Measurements from ENCODE around the gene EIF5. TPM values are rescaled to one million over a fixed set of nuclear protein-coding genes. Genes with fewer than 3 reads are reported as not detected.

Gene EIF5
- total RNA-seq, 1 donor: 197 TPM

- no peaks in the 10 kb centered on the region for H3K79me2 ChIP-seq (ENCODE audit: insufficient read depth, low read length)
These were observed 38.0 kb upstream of the EIF5 start for GRCh38 chr14:103296007-103296406.

GRCh38 chr14:103296987-103297386 is 37.0 kb upstream of the EIF5 start:
- Histone ChIP-seq H3K27me3 (ENCODE audit: insufficient read depth, low read length) (peaks cover 6% of the 10 kb centered on the region), H4K20me1 (ENCODE audit: insufficient read depth, low read length) (no peaks in the 10 kb centered on the region), H3K4me2 (ENCODE audit: insufficient read depth, low read length) (no peak overlapping the region), H3K4me1 (ENCODE audit: insufficient read depth, low read length) (peaks cover 3% of the 10 kb centered on the region), H3K9me3 (ENCODE audit: low read depth, low read length) (no peaks in the 10 kb centered on the region), H3K27ac (ENCODE audit: low read depth, low read length) (no peak overlapping the region), H3K4me3 (ENCODE audit: insufficient read depth, low read length) (no peak overlapping the region), H2AFZ (ENCODE audit: low read length) (no peak overlapping the region), H3K36me3 (ENCODE audit: insufficient read depth, low read length) (no peaks in the 10 kb centered on the region), H3K79me2 (ENCODE audit: insufficient read depth, low read length) (no peaks in the 10 kb centered on the region)
- no peak for DNase-seq (ENCODE audit: insufficient read length, low spot score, missing footprints)
- peak; percentile 13 for TF ChIP-seq CTCF (IDR thresholded peaks at IDR 0.05; ENCODE audit: extremely low read depth, low read depth, low read length)

More at GRCh38 chr14:103296007-103296406, 38.0 kb upstream of the EIF5 start:
- Histone ChIP-seq H3K9me3 (ENCODE audit: low read depth, low read length) (no peaks in the 10 kb centered on the region), H4K20me1 (ENCODE audit: insufficient read depth, low read length) (no peaks in the 10 kb centered on the region), H3K4me1 (ENCODE audit: insufficient read depth, low read length) (peaks cover 3% of the 10 kb centered on the region), H3K4me2 (ENCODE audit: insufficient read depth, low read length) (no peak overlapping the region), H2AFZ (ENCODE audit: low read length) (no peak overlapping the region), H3K27me3 (ENCODE audit: insufficient read depth, low read length) (peaks cover 6% of the 10 kb centered on the region), H3K36me3 (ENCODE audit: insufficient read depth, low read length) (no peaks in the 10 kb centered on the region), H3K4me3 (ENCODE audit: insufficient read depth, low read length) (no peak overlapping the region), H3K27ac (ENCODE audit: low read depth, low read length) (no peak overlapping the region)
- peak; percentile 82 for DNase-seq (ENCODE audit: insufficient read length, low spot score, missing footprints)
- TF ChIP-seq CTCF (IDR thresholded peaks at IDR 0.05; ENCODE audit: extremely low read depth, low read depth, low read length): no peak

GRCh38 chr14:103298620-103299019 is 35.4 kb upstream of the EIF5 start:
- Histone ChIP-seq H3K4me2 (ENCODE audit: insufficient read depth, low read length) (no peak overlapping the region), H3K9me3 (ENCODE audit: low read depth, low read length) (no peaks in the 10 kb centered on the region), H2AFZ (ENCODE audit: low read length) (no peak overlapping the region), H3K4me3 (ENCODE audit: insufficient read depth, low read length) (no peak overlapping the region), H3K27me3 (ENCODE audit: insufficient read depth, low read length) (peaks cover 4% of the 10 kb centered on the region), H3K4me1 (ENCODE audit: insufficient read depth, low read length) (peaks cover 3% of the 10 kb centered on the region), H3K27ac (ENCODE audit: low read depth, low read length) (no peak overlapping the region), H3K36me3 (ENCODE audit: insufficient read depth, low read length) (no peaks in the 10 kb centered on the region), H3K79me2 (ENCODE audit: insufficient read depth, low read length) (no peaks in the 10 kb centered on the region), H4K20me1 (ENCODE audit: insufficient read depth, low read length) (no peaks in the 10 kb centered on the region)
- TF ChIP-seq CTCF (IDR thresholded peaks at IDR 0.05; ENCODE audit: extremely low read depth, low read depth, low read length): no peak
- DNase-seq (ENCODE audit: insufficient read length, low spot score, missing footprints): no peak

- Histone ChIP-seq H3K36me3 (ENCODE audit: insufficient read depth, low read length) (no peaks in the 10 kb centered on the region), H3K79me2 (ENCODE audit: insufficient read depth, low read length) (no peaks in the 10 kb centered on the region), H2AFZ (ENCODE audit: low read length) (no peak overlapping the region), H3K4me2 (ENCODE audit: insufficient read depth, low read length) (no peak overlapping the region), H3K9me3 (ENCODE audit: low read depth, low read length) (no peaks in the 10 kb centered on the region), H4K20me1 (ENCODE audit: insufficient read depth, low read length) (no peaks in the 10 kb centered on the region), H3K4me3 (ENCODE audit: insufficient read depth, low read length) (no peak overlapping the region), H3K27ac (ENCODE audit: low read depth, low read length) (no peak overlapping the region), H3K4me1 (ENCODE audit: insufficient read depth, low read length) (no peaks in the 10 kb centered on the region), H3K27me3 (ENCODE audit: insufficient read depth, low read length) (no peaks in the 10 kb centered on the region)
- TF ChIP-seq CTCF (IDR thresholded peaks at IDR 0.05; ENCODE audit: extremely low read depth, low read depth, low read length): no peak
- peak; percentile 71 for DNase-seq (ENCODE audit: insufficient read length, low spot score, missing footprints)
These were observed 32.3 kb upstream of the EIF5 start for GRCh38 chr14:103301512-103302354.

Data from osteoblast (primary cell).